Thyroid gland (tissue), 4 donors: Measurements from ENCODE around the gene SYMPK.
A peak's percentile ranks its signal among the peaks of the same experiment; 100 is the strongest.

Source experiments
- CTCF ChIP-seq, 6 experiments: fragments of 200-600 bp in 3 of 6; fragments of 450-650 bp in 3 of 6; sonication (generic) in 3 of 6; IDR thresholded peaks; one replicate each; pipeline ENCODE4 v1.5.1; 2016 to 2019; ENCODE audit warnings: antibody characterized with exemption in 6 of 6, mild to moderate bottlenecking in 2 of 6, inconsistent platforms in 1 of 6, moderate library complexity in 1 of 6
- POLR2A ChIP-seq, 2 donors: fragments of 450-650 bp; IDR thresholded peaks; one replicate each; pipeline ENCODE4 v1.6.1; 2017; ENCODE audit warnings: antibody characterized with exemption in 2 of 2, mild to moderate bottlenecking in 2 of 2, moderate library complexity in 1 of 2

GRCh38 chr19:45863840-45864628 lies 1.1 kb upstream of the SYMPK start, which contains the start of gene FOXA3:
- TF ChIP-seq CTCF (IDR thresholded peaks at IDR 0.05) = peak in 4 of 6 experiments; percentile 18 to 54 (median 36)
- TF ChIP-seq POLR2A (IDR thresholded peaks at IDR 0.05) = no peak
